ENCODE data around the gene TLE3. TPM values are rescaled to one million over a fixed set of nuclear protein-coding genes. Genes with fewer than 3 reads are reported as not detected.

The TLE3 gene
- polyA plus RNA-seq, 1 of the 3 experiments (the other 2 are of a cell fraction) = 14.7 TPM

- Histone ChIP-seq H3K4me2 (no peak overlapping the region), H3K9me2 (no peaks in the 10 kb centered on the region), H3K9ac (no peak overlapping the region), H3K79me2 (ENCODE audit: insufficient read depth) (no peaks in the 10 kb centered on the region), H3K4me1 (ENCODE audit: control insufficient read depth in 1 of 2, insufficient read depth in 2 of 2, low read depth in 1 of 2, low read length in 1 of 2) (peaks cover 6 to 23% of the 10 kb centered on the region in 2 experiments; a peak in 3 of 4 replicates), H3K27me3 (ENCODE audit: insufficient read depth) (no peaks in the 10 kb centered on the region), H3K36me3 (replicated peaks in 1 of 2; ENCODE audit: control insufficient read depth in 1 of 2, insufficient read depth in 2 of 2, low read length in 1 of 2) (no peaks in the 10 kb centered on the region), H3F3A (replicated peaks; ENCODE audit: insufficient read depth) (peaks cover 8% of the 10 kb centered on the region), H4K20me1 (ENCODE audit: insufficient read depth) (no peaks in the 10 kb centered on the region), H3K4me3 (ENCODE audit: low read depth in 2 of 2, low read length in 1 of 2) (no peak overlapping the region), H2AFZ (ENCODE audit: low read depth) (no peak overlapping the region), H3K9me3 (no peaks in the 10 kb centered on the region), H3K27ac (ENCODE audit: low read depth in 2 of 2, low read length in 1 of 2) (no peak overlapping the region)
- WGBS (ENCODE audit: low lambda C conversion rate) = 89% methylated on average over 5 of the region's 5 CpGs
- TF ChIP-seq TCF12 (IDR thresholded peaks at IDR 0.05) (no peak), SMC3 (IDR thresholded peaks at IDR 0.05; ENCODE audit: low read depth, low read length) (no peak), GABPA (IDR thresholded peaks at IDR 0.05; ENCODE audit: low read depth) (no peak), EZH2phosphoT487 (IDR thresholded peaks at IDR 0.05; ENCODE audit: borderline replicate concordance, low read depth) (no peak), IRF3 (IDR thresholded peaks at IDR 0.05; ENCODE audit: low read depth, low read length) (no peak), RCOR1 (IDR thresholded peaks at IDR 0.05; ENCODE audit: low read length) (no peak), NRF1 (IDR thresholded peaks at IDR 0.05; ENCODE audit: low read depth, low read length) (no peak), CHD2 (IDR thresholded peaks at IDR 0.05; ENCODE audit: low read length, partially characterized antibody) (no peak), EP300 (IDR thresholded peaks at IDR 0.05; ENCODE audit: borderline replicate concordance in 1 of 2, low read depth in 1 of 2, low read length in 1 of 2) (no peak), POLR2AphosphoS5 (IDR thresholded peaks at IDR 0.05; ENCODE audit: low read depth, low read length) (no peak), USF1 (IDR thresholded peaks at IDR 0.05; ENCODE audit: borderline replicate concordance, low read depth) (no peak), FOXJ3 (CRISPR knock-in tag; IDR thresholded peaks at IDR 0.05) (no peak), FOSL2 (IDR thresholded peaks at IDR 0.05; ENCODE audit: borderline replicate concordance, low read depth) (no peak), JUND (IDR thresholded peaks at IDR 0.05) (no peak), ELF1 (IDR thresholded peaks at IDR 0.05) (no peak)
- TF ChIP-seq, protein P1, sequence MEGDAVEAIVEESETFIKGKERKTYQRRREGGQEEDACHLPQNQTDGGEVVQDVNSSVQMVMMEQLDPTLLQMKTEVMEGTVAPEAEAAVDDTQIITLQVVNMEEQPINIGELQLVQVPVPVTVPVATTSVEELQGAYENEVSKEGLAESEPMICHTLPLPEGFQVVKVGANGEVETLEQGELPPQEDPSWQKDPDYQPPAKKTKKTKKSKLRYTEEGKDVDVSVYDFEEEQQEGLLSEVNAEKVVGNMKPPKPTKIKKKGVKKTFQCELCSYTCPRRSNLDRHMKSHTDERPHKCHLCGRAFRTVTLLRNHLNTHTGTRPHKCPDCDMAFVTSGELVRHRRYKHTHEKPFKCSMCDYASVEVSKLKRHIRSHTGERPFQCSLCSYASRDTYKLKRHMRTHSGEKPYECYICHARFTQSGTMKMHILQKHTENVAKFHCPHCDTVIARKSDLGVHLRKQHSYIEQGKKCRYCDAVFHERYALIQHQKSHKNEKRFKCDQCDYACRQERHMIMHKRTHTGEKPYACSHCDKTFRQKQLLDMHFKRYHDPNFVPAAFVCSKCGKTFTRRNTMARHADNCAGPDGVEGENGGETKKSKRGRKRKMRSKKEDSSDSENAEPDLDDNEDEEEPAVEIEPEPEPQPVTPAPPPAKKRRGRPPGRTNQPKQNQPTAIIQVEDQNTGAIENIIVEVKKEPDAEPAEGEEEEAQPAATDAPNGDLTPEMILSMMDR (IDR thresholded peaks at IDR 0.05) = no peak
- CTCF ChIA-PET = interaction anchor here (2.1 kb wide), 1 partner anchor 9 kb away, joined by 5 read pairs; no protein-coding TSS in a partner anchor
- POLR2A ChIA-PET = no interaction called here
- no peak for DNase-seq
Observed at GRCh38 chr15:70146771-70147170, 49.1 kb upstream of the TLE3 start.

- no peak overlapping the region for H3K4me3 ChIP-seq (ENCODE audit: low read depth in 2 of 2, low read length in 1 of 2)
- H3K36me3 ChIP-seq (replicated peaks in 1 of 2; ENCODE audit: control insufficient read depth in 1 of 2, insufficient read depth in 2 of 2, low read length in 1 of 2) = no peaks in the 10 kb centered on the region
- H3K27ac ChIP-seq (ENCODE audit: low read depth in 2 of 2, low read length in 1 of 2) = no peak overlapping the region
- H2AFZ ChIP-seq (ENCODE audit: low read depth) = no peak overlapping the region
- ChIA-PET POLR2A (no interaction called here), CTCF (interaction anchor here (2.1 kb wide), 1 partner anchor 9 kb away, joined by 5 read pairs; no protein-coding TSS in a partner anchor)
- TF ChIP-seq FOXJ3 (CRISPR knock-in tag; IDR thresholded peaks at IDR 0.05) (no peak), SMC3 (IDR thresholded peaks at IDR 0.05; ENCODE audit: low read depth, low read length) (no peak), EP300 (IDR thresholded peaks at IDR 0.05; ENCODE audit: borderline replicate concordance in 1 of 2, low read depth in 1 of 2, low read length in 1 of 2) (no peak), MEF2A (IDR thresholded peaks at IDR 0.05; ENCODE audit: borderline replicate concordance, low read depth) (no peak), REST (IDR thresholded peaks at IDR 0.05; ENCODE audit: low read depth, low read length) (no peak), TEAD4 (IDR thresholded peaks at IDR 0.05; ENCODE audit: borderline replicate concordance, insufficient read depth) (no peak), MXI1 (IDR thresholded peaks at IDR 0.05; ENCODE audit: low read depth, low read length) (no peak)
- peaks cover 6% of the 10 kb centered on the region for H3F3A ChIP-seq (replicated peaks; ENCODE audit: insufficient read depth)
- H3K4me2 ChIP-seq = no peak overlapping the region
- H3K4me1 ChIP-seq (ENCODE audit: control insufficient read depth in 1 of 2, insufficient read depth in 2 of 2, low read depth in 1 of 2, low read length in 1 of 2) = peaks cover 6 to 18% of the 10 kb centered on the region in 2 experiments; a peak in 3 of 4 replicates
- H3K79me2 ChIP-seq (ENCODE audit: insufficient read depth) = no peaks in the 10 kb centered on the region
- DNase-seq = no peak
- no peak overlapping the region for H3K9ac ChIP-seq
- H3K9me2 ChIP-seq = no peaks in the 10 kb centered on the region
- H3K9me3 ChIP-seq = no peaks in the 10 kb centered on the region
- H4K20me1 ChIP-seq (ENCODE audit: insufficient read depth) = no peaks in the 10 kb centered on the region
- no peaks in the 10 kb centered on the region for H3K27me3 ChIP-seq (ENCODE audit: insufficient read depth)
Observed at GRCh38 chr15:70146162-70146561, 48.4 kb upstream of the TLE3 start.
